GM18505 (cell line): ENCODE measurements around the gene HEATR9.
"Not testable (repeated sequence)": the region's sequence is repeated elsewhere in the genome, so short reads cannot be mapped to it uniquely, and the experiment has no call there.

Source experiments
- ATAC-seq: cut with Tn5 transposase; IDR thresholded peaks from one replicate; pipeline ENCODE4 v1.9.1; 2021; ENCODE audit not compliant: unreplicated experiment
- POLR2A ChIP-seq: IDR thresholded peaks from 4 replicates; pipeline ENCODE4 v1.6.1; 2011; ENCODE audit warnings: borderline replicate concordance; ENCODE audit not compliant: insufficient read depth, insufficient read length; ENCODE audit errors: extremely low read depth

HEATR9 gene

GRCh38 chr17:35900708-35901480 lies 32.2 kb upstream of the HEATR9 start:
- no peak for ATAC-seq
- TF ChIP-seq POLR2A = no peak

- ATAC-seq = no peak
- no peak for TF ChIP-seq POLR2A
Observed at GRCh38 chr17:35900280-35900679, 31.6 kb upstream of the HEATR9 start.

GRCh38 chr17:35898283-35899070 lies 29.8 kb upstream of the HEATR9 start:
- TF ChIP-seq POLR2A = no peak
- ATAC-seq = no peak

- ATAC-seq = not testable (repeated sequence)
Observed at GRCh38 chr17:35897772-35898171, 29.1 kb upstream of the HEATR9 start.

GRCh38 chr17:35895636-35896587 lies 27.2 kb upstream of the HEATR9 start:
- ATAC-seq = no peak
- no peak for TF ChIP-seq POLR2A

- no peak for ATAC-seq
Observed at GRCh38 chr17:35894206-35894605, 25.5 kb upstream of the HEATR9 start.

GRCh38 chr17:35893751-35894150 lies 25.1 kb upstream of the HEATR9 start:
- no peak for TF ChIP-seq POLR2A
- ATAC-seq = no peak

More at GRCh38 chr17:35894206-35894605, 25.5 kb upstream of the HEATR9 start:
- no peak for TF ChIP-seq POLR2A

GRCh38 chr17:35892091-35893035 lies 23.7 kb upstream of the HEATR9 start:
- ATAC-seq = no peak
- no peak for TF ChIP-seq POLR2A

- TF ChIP-seq POLR2A = no peak
- ATAC-seq = no peak
Observed at GRCh38 chr17:35891269-35891668, 22.6 kb upstream of the HEATR9 start.

GRCh38 chr17:35890774-35891155 lies 22.1 kb upstream of the HEATR9 start:
- no peak for TF ChIP-seq POLR2A
- ATAC-seq = no peak

GRCh38 chr17:35889818-35890773 lies 21.4 kb upstream of the HEATR9 start:
- TF ChIP-seq POLR2A = no peak
- no peak for ATAC-seq

GRCh38 chr17:35889241-35889640 lies 20.6 kb upstream of the HEATR9 start:
- ATAC-seq = no peak
- TF ChIP-seq POLR2A = no peak
